ENCODE measurements around the gene YKT6.
"Not testable (repeated sequence)": the region's sequence is repeated elsewhere in the genome, so short reads cannot be mapped to it uniquely, and the experiment has no call there.

Gene YKT6

GRCh38 chr7:44194069-44194468, 6.7 kb upstream of the YKT6 start:
- DNase-seq (ENCODE audit: low spot score): no peak

DNA sequence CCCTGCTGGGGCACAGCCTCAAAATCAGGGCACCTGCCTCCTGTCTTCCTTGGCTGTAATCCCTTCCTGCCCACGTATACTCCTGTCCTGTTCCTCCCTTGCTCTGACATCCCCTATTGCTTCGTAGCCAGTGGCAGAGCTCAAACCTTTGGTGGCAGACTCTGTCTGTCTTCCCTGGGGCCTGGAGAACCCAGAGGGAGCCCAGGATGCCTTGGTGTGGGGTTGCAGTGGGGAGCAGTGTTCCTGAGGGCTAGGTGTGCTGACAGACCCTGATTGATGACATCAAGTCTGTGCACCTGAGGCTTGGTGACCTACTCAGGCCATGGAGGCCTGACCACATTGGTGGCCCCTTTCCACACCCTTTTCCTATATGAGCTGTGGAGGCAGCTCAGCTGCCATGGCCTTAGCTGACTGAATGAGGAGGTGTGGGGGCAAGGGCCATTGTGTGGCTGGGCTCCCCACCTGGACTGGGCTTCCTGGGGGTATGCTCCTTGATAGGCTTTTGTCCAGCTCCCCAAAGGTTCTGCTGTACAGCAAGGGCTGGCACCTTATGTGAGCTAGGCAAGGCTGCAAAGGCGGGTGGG, 6.1 kb upstream of the YKT6 start:
- no peak for DNase-seq (ENCODE audit: low spot score)

DNA sequence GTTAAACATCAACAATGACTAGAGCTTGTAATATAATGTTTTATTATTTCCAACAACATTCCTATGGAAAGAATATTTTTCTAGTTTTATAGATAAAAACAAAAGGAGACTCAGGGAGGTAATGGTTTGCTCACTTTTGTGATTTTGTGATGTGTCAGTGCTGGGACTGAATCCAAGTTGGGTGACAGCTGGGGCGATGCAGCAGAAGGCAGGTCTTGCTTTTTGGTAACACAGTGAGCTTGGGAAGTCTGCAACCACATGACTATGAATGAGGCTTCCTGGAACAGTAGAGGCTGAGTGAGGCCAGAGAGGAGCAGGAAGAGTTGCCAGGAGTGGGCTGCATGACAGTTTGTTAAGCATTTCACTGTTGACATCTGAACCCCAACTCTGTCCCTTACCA, 4.9 kb upstream of the YKT6 start:
- DNase-seq (ENCODE audit: low spot score): no peak

DNA sequence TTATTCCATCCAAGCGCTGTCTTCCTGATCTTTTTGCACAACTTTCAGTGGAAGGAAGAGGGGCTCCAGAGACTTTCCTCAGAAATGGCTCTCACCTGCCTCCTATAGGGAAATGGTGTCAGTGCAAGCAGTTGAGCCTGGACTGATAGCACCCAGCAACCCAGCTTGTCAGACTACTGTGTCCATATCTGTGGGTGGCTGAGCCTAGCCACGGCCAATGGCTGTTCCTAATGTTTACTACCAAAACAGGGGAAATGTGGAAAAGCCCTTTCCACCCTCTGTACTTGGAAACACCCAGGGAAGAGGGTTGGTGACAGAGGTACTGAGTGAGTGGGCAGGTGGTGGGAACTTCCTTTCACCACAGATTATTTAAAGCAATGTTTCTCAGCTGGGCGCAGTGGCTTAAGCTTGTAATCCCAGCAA, 4.3 kb upstream of the YKT6 start:
- DNase-seq (ENCODE audit: low spot score): peak; percentile 77

DNA sequence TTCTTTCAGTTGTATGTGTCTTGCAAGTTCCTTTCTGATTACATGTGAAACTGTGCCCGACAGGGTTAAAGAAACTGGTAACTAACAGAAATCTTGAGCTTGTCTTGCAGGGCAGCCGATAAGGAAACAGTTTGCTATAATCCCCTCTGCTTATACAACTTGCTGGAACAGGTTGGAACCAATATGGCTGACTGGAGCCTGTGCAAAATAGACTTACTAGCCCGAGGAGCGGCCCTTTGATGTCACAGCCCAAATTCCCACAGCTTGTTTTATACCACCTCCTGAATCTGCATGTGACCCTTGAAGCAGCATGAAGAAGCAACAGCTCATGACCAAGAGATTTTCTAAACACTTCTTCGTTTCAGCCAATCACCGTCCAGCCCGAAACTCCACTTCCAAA, 3.3 kb upstream of the YKT6 start:
- DNase-seq (ENCODE audit: low spot score): no peak

DNA sequence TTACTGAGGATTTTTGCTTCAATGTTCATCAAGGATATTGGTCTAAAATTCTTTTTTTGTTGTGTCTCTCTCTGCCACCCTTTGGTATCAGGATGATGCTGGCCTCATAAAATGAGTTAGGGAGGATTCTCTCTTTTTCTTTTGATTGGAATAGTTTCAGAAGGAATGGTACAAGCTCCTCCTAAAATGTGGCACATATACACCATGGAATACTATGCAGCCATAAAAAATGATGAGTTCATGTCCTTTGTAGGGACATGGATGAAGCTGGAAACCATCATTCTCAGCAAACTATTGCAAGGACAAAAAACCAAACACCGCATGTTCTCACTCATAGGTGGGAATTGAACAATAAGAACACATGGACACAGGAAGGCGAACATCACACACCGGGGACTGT, 615 bp upstream of the YKT6 start:
- not testable (repeated sequence) for DNase-seq (ENCODE audit: low spot score)

DNA sequence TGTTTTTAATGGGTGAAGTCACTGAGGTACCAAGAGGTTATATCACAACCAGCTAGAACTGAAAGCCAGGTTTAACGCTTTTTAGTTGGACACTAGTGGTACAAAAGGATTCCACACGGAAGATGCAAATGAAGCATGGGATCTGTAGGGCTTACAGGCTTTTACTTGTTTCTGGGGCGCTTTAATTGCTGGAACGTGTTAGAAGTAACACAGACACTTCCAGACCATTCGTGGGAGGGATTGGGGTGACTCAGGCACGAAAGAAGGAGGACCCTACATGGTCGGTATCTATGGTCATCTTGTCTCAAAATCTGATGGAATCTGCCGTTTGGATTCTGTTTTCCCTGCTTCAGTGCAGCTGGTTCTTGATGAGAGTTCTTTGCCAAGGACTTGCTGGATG, 1.0 kb downstream of the YKT6 start:
- DNase-seq (ENCODE audit: low spot score): peak; percentile 28

DNA sequence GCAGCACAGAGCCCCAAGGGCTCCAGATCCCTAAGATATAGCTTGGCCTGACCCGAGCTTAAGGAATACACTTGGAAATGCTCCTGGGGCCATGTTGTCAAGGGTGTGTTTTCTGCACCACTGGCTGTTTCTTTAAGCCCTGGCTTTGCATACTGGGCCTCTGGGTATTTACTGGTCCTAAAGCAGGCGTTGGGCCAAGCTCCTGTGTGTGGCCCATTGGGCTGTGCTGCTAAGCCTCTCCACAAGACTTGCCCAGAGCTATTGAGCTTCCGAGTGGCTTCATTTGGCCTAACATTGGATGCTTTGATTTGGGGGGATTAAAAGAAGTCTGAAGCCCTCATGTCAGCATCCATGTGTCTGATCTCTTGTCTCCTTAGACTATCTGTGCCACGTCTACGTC, 5.2 kb downstream of the YKT6 start:
- DNase-seq (ENCODE audit: low spot score): no peak

DNA sequence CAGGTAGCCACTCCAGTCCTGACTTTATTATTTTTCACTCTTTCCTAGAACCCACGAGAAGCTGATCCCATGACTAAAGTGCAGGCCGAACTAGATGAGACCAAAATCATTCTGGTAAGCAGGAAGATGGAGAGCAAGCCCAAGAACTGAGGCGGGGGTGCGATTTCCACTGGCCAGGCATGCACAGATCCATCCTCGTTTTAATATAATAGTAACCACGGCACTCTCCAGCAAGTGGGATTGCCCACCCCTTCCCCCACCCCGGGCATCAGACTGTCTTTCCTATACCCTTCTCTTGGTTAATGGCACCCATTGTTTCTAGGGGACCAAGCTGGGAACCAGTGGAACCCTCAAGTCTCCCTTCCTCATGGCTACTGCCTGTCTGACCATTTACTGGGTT, 7.3 kb downstream of the YKT6 start:
- no peak for DNase-seq (ENCODE audit: low spot score)

GRCh38 chr7:44210107-44210506, 9.3 kb downstream of the YKT6 start:
- no peak for DNase-seq (ENCODE audit: low spot score)

DNA sequence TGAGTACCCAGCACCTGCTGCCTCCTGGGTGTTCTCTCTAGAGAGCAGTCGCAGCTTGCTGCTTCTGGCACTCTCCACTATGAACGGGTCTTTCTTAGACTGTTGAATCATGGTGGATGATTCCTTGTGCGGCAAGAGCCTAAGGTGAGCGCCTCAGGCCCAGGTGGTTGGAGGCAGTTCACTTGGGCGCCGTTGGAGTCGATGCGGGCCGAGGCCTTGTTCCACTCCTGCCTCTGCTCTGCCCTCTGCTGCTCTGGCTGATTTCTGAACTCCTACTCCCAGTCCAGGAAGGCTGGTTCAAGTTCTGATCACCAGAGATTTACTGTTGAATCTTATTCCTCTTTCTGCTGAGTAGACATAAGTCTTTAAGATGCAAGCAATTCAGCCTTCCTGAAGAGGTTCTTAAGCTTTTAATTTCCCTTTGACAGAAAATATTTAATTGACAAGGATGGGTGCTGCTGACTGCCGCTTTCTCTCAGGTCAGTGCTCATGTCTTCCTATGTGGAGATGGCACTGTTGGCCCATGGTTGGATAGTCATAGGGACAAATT, 10.4 kb downstream of the YKT6 start:
- no peak for DNase-seq (ENCODE audit: low spot score)

DNA sequence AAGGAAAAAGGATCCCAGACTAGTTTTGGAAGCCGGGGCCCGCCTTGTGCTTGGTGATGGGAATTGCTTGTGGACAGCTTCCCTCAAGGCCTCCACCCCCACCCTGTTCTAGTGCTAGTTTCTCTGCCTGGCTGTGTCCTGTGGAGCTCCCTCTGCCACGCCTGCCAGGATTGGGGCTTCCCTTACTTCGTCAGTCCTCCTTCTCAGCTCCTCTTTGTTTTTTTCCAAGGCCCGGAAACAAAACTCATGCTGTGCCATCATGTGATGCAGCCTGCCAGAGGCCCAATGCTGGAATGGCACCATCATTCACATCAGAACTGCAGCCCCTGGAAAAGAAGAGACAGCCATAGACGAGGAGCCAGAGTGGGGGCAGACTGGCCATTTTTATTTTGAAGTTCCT, 11.2 kb downstream of the YKT6 start:
- DNase-seq (ENCODE audit: low spot score): no peak

DNA sequence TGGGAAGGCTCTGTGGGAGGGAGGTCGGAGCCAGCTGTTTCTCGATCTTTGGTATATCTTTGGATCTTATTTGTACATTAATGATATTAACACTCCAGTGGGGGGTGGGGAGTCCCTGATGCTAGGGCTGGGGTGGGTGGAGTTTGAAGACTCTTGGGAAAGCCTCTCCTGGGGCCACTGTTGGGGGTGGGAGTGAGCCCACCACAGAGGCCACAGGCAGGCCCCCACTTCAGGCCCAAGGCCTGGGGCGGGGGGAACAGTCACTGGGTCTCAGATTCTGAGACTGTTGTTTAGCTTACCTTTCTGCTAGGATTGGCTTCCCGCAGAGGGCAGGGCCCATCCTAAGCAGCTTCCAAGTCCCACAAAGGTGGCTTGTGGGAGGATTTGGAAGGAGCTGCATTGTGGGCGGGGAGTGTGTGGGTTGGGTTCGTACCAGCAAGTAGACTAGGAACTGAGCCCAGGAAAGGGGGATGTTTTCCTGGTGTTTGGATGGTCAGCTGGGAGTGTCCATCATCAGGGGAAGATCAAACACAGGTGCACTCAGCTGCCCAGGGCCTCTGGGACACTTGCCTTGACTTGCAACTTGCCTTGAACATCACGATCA, 11.9 kb downstream of the YKT6 start:
- no peak for DNase-seq (ENCODE audit: low spot score)

GRCh38 chr7:44213206-44213876, 12.6 kb downstream of the YKT6 start:
- no peak for DNase-seq (ENCODE audit: low spot score)

DNA sequence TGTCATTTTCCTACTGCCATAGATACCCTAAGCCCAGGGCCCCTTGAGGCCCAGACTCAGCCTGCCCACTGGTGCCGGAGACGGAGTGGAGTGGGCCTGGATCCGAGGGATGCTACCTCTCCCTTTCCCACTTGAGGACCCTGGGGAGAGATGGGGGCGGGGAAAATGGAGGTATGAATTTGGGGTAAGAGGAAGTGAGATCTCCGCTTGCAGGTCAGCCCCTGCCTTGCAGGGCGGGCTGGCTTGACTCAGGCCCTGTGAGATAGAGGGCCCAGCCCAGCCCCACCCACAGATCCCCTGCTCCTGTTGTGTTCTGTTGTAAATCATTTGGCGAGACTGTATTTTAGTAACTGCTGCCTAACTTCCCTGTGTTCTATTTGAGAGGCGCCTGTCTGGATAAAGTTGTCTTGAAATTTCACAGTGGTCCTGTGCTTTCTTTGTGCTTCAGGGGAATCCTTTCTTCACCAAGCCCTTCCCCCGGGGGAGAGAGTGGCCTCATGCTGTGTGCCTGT, 13.2 kb downstream of the YKT6 start:
- DNase-seq (ENCODE audit: low spot score): no peak

DNA sequence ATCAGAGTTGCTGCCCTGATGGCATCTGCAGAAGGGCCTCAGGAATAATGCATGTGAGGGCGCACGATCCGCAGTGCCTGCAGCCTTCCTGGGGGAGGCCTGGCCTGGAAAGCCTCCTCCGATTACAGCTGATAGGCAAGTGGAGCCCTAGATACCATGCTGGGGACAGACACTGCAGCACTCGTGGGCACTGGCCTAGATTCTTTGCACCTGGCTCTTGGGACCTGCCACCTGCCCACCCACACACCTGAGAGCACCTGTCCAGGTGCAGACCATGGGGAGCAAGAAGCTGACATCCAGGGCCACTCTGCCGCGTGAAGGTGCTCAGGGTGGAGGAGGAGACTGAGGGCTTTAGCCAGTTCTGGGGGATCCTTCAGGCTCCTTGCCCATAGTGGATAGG, 14.8 kb downstream of the YKT6 start:
- DNase-seq (ENCODE audit: low spot score): no peak

DNA sequence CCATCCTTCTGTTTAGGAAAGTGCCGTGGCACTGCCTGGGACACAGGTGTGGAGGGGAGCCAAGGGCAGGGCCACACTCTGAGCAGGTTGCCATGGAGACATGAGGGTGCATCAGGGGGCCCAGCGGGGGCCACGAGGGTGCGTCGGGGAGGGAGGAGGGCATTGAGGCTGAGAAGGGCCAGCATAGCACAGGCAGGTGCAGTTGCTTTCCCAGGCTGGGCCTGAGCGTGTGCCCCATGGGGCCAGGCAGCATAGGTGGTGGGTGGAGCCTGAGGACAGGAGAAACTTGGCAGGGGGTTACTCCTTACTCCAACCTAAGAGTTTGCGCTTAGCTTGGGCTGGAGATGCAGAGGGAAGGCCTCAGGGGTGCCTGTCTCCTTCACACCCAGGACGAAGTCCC, 15.2 kb downstream of the YKT6 start:
- no peak for DNase-seq (ENCODE audit: low spot score)

DNA sequence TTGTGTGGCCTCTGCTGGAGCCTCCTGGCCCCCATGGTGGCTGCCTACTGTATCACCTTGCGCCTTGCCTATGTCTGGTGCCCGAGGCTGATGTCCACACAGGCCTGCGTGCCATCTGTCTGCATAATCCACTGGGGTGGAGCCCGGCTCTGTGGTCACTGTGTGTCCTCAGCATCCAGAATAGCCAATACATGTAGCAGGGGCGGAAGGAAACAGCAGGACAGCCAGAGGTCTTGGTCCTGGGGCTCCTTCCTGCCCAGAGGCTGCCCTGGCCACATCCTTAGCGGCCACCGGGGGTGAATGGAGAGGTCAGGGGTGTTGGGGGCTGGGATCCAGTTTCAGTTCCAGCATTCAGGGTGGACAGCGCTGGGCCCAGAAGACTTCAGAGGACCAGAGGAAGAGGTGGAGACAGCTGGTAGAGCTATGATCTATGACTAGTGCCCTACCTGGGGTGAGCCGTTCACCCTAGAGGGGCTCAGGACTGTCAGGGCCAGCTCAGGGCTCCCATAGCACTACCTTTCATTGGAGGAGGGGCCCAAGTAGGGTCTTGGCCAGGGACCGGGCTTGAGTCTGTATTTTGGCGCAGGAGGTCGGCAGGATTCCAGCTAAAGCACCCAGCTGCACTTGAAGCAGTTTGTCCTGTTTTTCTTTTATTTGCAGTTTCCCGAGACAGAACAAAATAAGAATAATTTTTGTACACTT, 15.9 kb downstream of the YKT6 start:
- no peak for DNase-seq (ENCODE audit: low spot score)

DNA sequence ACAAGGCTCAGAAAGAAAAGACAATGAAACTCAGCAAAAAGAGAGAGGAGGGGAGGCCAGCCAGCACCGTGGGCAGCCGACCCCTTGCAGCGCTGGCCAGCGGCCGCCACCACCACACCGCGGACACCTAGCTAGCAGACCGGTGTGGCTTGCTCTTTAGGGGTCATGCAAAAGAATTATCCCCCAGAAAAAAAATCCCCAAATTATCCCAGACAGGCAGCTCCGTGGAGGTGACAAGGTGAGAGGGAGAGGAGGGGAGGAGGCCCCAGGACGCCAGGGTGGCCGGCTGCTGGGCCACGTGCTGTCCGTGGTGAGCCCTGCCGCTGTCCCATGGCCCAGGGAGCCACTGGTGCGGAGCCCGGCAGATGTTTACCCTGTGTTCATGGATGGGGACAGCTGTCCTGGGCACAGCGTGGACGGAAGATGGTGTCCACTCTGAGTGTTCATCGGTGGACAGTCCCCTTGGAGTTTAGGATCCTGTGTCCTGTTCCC, 16.5 kb downstream of the YKT6 start:
- no peak for DNase-seq (ENCODE audit: low spot score)

GRCh38 chr7:44217852-44218402, 17.1 kb downstream of the YKT6 start:
- no peak for DNase-seq (ENCODE audit: low spot score)

DNA sequence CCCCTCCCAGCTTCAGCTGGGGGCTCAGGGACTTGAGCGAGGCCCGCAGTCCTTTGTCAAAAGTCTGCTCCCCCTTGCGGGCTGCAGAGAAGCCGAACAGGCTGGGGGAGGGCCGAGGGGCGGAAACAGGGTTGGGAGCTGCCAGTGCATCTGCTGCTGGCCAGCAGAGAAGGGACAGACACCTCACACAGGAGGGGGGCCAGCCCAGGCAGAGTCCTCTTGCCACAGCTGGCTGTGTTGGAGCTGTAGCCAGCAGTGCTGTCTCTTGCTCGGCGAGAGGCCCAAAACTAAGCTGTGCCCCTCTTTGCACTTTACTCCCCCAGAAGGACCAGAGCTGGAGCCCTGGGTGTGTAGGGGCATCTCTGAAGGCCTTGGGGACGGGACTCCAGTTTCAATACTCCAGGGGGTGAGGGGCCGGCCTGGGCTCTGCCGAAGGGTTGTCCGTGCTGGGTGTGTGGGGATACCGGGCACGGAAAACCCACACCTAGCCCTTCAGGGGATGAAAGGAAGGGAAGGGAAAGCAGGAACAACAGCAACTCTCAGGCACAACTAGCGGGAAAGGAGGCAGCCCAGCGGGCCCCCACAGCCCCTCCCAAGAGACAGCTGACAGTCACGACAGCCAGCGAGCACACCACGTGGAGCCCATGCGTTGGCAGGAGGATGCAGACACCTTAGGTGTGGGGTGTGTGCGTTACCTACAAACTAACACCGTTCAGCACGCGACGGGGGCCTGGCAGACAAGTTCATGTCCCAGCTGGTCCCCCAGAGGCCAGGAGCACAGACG, 17.8 kb downstream of the YKT6 start:
- DNase-seq (ENCODE audit: low spot score): no peak

Measured in AG08396 (cell line).